Left hindlimb (tissue), 1 donor: ENCODE data around the gene F10.

ENCODE experiments used
- DNase-seq: peaks from one replicate; pipeline ENCODE4 v3.0.0-alpha.2; 2018

Gene F10

DNA sequence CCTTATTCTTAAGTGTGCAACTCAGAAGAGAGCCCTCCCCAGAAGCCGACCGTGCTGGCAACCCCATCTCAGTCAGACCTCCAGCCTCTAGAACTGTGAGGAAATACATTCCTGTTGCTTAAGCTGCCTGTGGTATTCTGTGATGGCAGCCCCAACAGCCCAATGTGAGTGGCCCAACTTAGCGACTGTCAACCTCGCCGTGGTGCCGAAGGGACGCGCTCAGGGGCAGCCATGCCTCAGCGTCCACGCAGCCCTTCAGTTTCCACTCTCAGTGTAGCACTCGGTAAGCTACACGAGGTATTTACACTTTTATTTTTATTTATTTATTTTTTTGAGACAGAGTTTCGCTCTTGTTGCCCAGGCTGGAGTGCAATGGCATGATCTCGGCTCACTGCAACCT, 54.2 kb downstream of the F10 start:
- no peak for DNase-seq

DNA sequence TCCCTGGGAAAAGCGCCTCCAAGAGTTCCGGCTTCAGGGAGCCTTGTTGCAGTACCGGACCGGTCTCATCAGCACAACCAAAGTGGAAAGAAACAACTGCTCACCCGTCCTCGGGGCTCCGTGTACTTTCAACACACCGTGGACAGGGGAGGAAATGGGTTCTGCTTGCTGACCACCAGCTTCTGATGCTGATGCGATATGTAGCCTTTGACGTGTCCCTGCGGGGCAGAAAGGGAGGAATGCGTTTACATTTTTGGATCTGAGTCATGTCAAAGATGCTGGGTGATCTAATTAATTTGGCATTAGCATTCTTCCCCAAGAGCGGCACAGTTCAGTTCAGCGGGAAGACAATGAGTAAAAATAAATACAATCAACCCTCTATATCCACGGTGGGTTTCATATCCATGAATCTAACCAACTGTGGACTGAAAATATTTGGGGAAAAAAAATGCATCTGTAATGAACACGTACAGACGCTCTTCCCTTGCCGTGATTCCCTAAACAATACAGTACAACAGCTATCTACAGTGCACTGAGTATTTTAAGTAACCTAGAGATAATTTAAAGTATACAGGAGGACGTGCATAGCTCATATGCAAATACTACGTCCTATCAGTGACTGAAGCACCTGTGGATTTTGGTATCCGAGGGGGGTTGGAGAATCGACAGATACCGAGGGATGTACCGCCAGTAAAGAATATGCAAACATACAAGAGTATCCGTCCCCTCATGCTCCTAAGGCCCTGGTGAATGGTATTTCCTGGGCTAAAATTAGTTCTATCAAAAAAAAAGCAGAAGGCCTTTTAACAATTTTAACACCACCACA, 55.7 kb downstream of the F10 start:
- DNase-seq = no peak

- no peak for DNase-seq
Measured at GRCh38 chr13:113178896-113179167, 56.2 kb downstream of the F10 start.

GRCh38 chr13:113179374-113180230, 57.0 kb downstream of the F10 start:
- no peak for DNase-seq

- DNase-seq = no peak
Measured at GRCh38 chr13:113182046-113182445, 59.4 kb downstream of the F10 start.

GRCh38 chr13:113183450-113184129, 61.0 kb downstream of the F10 start:
- DNase-seq = no peak

- DNase-seq = no peak
Measured at GRCh38 chr13:113184568-113185440, 62.2 kb downstream of the F10 start.

DNA sequence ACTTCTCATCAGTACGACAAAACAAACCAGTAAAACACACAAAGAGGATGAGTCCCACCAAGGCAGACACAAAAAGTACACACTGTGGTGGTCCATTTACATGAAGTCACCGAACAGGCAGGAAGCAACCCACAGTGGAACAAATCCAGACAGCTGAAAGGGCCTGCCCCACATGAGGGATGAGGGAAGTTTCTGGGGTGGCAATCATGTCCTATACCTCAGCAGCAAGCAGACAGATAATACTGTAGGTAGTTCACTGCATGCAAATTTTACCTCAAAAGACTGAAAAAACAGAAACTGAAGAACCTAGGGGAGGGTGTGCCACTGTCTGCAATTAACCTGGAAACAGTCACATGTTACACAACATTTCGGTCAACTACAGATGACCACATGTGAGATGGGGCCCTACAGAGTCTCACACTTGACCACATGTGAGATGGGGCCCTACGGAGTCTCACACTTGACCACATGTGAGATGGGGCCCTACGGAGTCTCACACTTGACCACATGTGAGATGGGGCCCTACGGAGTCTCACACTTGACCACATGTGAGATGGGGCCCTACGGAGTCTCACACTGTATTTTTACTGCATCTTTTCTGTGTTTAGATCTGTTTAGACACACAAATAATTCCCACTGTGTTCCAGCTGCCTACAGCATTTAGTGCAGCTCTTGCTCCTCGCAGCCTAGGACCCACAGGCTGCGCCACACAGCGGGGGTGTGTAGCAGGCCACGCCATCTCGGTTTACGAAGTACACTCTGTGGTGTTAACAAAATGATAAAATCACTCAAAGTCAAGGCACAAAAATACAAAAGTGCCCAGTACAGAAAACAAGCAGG, 63.7 kb downstream of the F10 start:
- no peak for DNase-seq

DNA sequence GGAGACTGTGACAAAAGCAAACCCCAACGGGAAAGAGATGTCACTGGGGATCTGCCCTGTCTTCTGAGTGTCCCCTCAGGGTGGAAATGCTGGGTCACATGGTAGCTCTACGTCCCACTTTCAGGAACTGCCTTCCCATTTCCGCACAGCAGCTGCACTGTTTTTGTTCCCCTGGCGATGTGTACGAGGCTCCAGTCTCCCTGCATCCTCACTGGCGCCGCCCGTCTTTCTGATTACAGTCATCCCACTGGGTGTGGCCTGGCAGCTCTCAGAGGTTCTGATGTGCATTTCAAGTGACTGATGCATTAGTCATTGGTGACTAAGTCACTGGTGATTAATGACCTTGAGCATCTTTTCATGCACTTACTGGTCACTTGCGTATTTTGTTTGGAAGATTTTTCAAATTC, 64.7 kb downstream of the F10 start:
- DNase-seq = no peak

GRCh38 chr13:113187883-113188665, 65.5 kb downstream of the F10 start:
- no peak for DNase-seq

DNA sequence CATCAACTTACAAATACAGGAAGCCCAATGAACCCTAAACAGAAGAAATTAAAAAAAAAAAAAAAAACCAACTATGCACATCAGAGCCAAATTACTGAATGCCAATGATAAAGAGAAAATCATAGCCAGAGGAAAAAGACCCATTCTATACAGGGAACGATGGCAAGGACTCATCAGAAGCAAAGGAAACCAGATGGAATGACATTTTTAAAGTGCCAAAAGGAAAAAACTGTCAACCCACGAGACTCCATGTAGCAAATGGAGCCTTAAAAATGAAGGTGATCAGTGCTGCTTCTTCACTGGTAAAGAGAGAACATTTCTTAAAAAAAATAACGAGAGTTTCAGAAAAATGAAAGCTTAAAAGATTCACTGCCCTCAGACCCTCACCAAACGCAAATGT, 67.6 kb downstream of the F10 start:
- DNase-seq = no peak

- no peak for DNase-seq
Measured at GRCh38 chr13:113192279-113192678, 69.7 kb downstream of the F10 start.

- DNase-seq = no peak
Measured at GRCh38 chr13:113192902-113193301, 70.3 kb downstream of the F10 start.

DNA sequence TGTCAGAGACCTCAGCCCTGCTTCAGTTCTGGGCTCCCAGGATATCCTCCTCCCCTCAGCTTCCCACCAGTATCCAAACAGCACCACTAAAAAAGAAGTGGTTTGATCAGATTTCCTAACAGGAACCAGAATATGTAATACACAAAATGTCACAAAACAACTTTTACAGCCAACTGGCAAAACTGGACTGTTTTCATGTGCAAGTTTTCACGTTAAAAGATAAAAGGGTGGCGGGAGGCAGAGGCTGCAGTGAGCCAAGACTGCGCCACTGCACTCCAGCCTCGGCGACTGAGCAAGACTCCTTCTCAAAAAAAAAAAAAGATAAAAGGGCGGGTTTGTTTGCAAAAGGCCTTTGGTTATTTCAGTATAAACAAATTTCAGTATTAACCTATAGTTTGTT, 72.8 kb downstream of the F10 start:
- no peak for DNase-seq

DNA sequence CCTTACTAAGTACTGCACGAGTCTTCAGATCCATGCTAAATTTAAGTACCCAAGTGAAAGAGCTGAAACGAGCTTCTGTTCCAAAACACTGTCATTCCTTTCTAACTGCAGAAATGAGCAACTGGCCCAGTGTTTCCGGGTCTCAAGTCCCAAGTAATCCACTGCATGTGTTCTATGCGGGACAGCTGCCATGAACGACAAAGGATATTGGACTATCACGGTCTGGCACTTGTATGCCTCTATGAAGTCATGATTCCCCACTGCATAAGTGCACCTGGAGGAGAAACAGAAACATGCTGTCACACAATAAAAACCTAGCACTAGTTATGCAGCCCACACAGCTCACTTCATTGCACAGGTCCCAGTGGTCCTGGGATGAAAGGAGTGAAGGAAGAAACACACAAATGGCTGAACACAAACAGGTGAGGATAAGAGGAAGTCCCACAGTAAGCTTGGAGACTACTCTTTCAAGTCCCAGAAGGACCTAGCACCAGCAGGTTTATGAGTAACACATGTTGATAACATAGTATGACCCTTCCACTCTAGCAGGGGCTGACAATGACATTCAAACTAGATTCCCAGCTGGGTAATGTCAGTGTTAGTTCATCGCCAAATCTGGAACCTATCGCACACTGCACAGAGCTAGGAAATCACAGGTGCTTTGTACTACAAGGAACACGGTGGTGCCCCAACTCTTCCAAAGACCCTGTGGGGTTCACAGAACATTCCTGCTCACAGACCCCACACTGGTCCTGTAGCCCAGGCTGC, 74.6 kb downstream of the F10 start:
- DNase-seq = no peak
